Ascending aorta (tissue), 2 donors: ENCODE results near the gene PTPMT1. TPM values are rescaled to one million over a fixed set of nuclear protein-coding genes. Genes with fewer than 3 reads are reported as not detected.
"Not testable (repeated sequence)": the region's sequence is repeated elsewhere in the genome, so short reads cannot be mapped to it uniquely, and the experiment has no call there.

Experiments used
- DNase-seq, 2 donors: peaks; one replicate each; pipeline ENCODE4 v3.0.0-alpha.2; 2019; ENCODE audit warnings: low spot score in 2 of 2
- H3K27ac ChIP-seq, 2 donors: fragments of 200-600 bp; sonication (generic); one replicate each; pipeline ENCODE4 v1.5.1; 2016 to 2017; ENCODE audit warnings: mild to moderate bottlenecking in 1 of 2
- H3K27me3 ChIP-seq: fragments of 200-600 bp; sonication (generic); one replicate; pipeline ENCODE4 v1.5.1; 2017
- H3K36me3 ChIP-seq, 2 donors: fragments of 200-600 bp; sonication (generic); one replicate each; pipeline ENCODE4 v1.5.1; 2016
- H3K4me1 ChIP-seq, 2 donors: fragments of 200-600 bp; sonication (generic); one replicate each; pipeline ENCODE4 v1.5.1; 2016 to 2017; ENCODE audit warnings: mild to moderate bottlenecking in 1 of 2
- H3K4me3 ChIP-seq, 2 donors: fragments of 200-600 bp; sonication (generic); one replicate each; pipeline ENCODE4 v1.5.1; 2016 to 2017; ENCODE audit warnings: mild to moderate bottlenecking in 1 of 2
- H3K9me3 ChIP-seq, 2 donors: fragments of 200-600 bp; sonication (generic); one replicate each; pipeline ENCODE4 v1.5.1; 2016
- intact Hi-C: fragments of 100-400 bp; cut with DNase I; formaldehyde crosslinking; loops from one replicate; pipeline ENCODE4 v1.15.1; 2023
- total RNA-seq: library from RNA; depleted of rRNA; stranded (reverse); fragments of >200 nt; gene quantifications from one replicate; pipeline ENCODE4 v1.1.0, GENCODE V29; 2016
- TF ChIP-seq, protein P1 (sequence below), 3 experiments: fragments of 200-600 bp in 2 of 3; fragments of 450-650 bp in 1 of 3; sonication (generic) in 2 of 3; IDR thresholded peaks; one replicate each; pipeline ENCODE4 v1.5.1; 2016 to 2019; ENCODE audit warnings: antibody characterized with exemption in 3 of 3, mild to moderate bottlenecking in 1 of 3, moderate library complexity in 1 of 3

Gene PTPMT1
- total RNA-seq, 1 donor from 2014 or later = 215 TPM

GRCh38 chr11:47560426-47560825 is 5.0 kb upstream of the PTPMT1 start:
- no peak overlapping the region for H3K4me3 ChIP-seq
- TF ChIP-seq, protein P1, sequence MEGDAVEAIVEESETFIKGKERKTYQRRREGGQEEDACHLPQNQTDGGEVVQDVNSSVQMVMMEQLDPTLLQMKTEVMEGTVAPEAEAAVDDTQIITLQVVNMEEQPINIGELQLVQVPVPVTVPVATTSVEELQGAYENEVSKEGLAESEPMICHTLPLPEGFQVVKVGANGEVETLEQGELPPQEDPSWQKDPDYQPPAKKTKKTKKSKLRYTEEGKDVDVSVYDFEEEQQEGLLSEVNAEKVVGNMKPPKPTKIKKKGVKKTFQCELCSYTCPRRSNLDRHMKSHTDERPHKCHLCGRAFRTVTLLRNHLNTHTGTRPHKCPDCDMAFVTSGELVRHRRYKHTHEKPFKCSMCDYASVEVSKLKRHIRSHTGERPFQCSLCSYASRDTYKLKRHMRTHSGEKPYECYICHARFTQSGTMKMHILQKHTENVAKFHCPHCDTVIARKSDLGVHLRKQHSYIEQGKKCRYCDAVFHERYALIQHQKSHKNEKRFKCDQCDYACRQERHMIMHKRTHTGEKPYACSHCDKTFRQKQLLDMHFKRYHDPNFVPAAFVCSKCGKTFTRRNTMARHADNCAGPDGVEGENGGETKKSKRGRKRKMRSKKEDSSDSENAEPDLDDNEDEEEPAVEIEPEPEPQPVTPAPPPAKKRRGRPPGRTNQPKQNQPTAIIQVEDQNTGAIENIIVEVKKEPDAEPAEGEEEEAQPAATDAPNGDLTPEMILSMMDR (IDR thresholded peaks at IDR 0.05) = no peak
- no peak for DNase-seq
- no peak overlapping the region for H3K27ac ChIP-seq
- intact Hi-C loops = no loop called here
- H3K36me3 ChIP-seq = no peaks in the 10 kb centered on the region
- H3K27me3 ChIP-seq = no peaks in the 10 kb centered on the region
- no peaks in the 10 kb centered on the region for H3K9me3 ChIP-seq
- peaks cover 2 to 5% of the 10 kb centered on the region in 2 donors for H3K4me1 ChIP-seq

- intact Hi-C loops, H3K4me1 ChIP-seq, H3K27me3 ChIP-seq, H3K27ac ChIP-seq, H3K4me3 ChIP-seq, H3K36me3 ChIP-seq, H3K9me3 ChIP-seq, DNase-seq: not testable (repeated sequence)
Measured at GRCh38 chr11:47562393-47562792, 3.0 kb upstream of the PTPMT1 start.

GRCh38 chr11:47564366-47564765 is 1.0 kb upstream of the PTPMT1 start:
- H3K27me3 ChIP-seq, H3K36me3 ChIP-seq, intact Hi-C loops, DNase-seq, H3K9me3 ChIP-seq, H3K4me1 ChIP-seq, H3K27ac ChIP-seq: not testable (repeated sequence)
- peak overlapping the region in 1 of 2 donors; percentile 76 for H3K4me3 ChIP-seq

- TF ChIP-seq, protein P1 (IDR thresholded peaks at IDR 0.05) = no peak
- H3K27ac ChIP-seq = peak overlapping the region; percentile 76 to 79
- peaks cover 5 to 8% of the 10 kb centered on the region in 2 donors for H3K36me3 ChIP-seq
- peak overlapping the region; percentile 76 to 96 for H3K4me3 ChIP-seq
- H3K9me3 ChIP-seq = no peaks in the 10 kb centered on the region
- no peaks in the 10 kb centered on the region for H3K27me3 ChIP-seq
- intact Hi-C loops = loop anchor here (5.0 kb wide), 1 partner anchor 98 kb away; no protein-coding TSS in a partner anchor
- DNase-seq = no peak
- H3K4me1 ChIP-seq = peaks cover 8% of the 10 kb centered on the region in 2 donors
Measured at GRCh38 chr11:47564933-47565339, 463 bp upstream of the PTPMT1 start.

DNA sequence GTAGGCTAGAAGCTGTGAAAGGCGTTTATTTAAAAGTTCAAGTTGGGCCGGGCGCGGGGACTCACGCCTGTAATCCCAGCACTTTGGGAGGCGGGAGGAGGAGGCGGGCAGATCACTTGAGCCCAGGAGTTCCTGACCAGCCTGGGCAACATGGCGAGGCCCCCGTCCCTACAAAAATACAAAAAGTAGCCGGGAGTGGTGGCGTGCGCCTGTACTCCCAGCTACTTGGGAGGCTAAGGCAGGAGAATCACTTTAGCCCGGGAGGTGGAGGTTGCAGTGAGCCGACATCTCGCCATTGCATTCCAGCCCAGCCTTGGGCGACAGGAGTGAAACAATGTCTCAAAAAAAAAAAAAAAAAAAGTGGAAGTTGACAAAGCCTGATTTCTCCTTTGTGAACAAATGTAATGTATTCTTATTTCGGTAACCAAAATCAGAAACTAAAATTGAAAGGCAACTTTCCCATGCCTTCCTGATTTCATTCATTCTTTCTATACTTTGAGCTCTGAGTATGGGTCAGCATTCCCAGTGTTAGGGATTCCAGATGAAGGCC is 825 bp downstream of the PTPMT1 start:
- Histone ChIP-seq H3K27ac (peak overlapping the region; percentile 76 to 79), H3K9me3 (no peaks in the 10 kb centered on the region), H3K4me1 (peaks cover 8% of the 10 kb centered on the region in 2 donors), H3K4me3 (peak overlapping the region; percentile 76 to 96), H3K36me3 (peaks cover 8 to 17% of the 10 kb centered on the region in 2 donors), H3K27me3 (no peaks in the 10 kb centered on the region)
- DNase-seq = no peak
- intact Hi-C loops = loop anchor here (5.0 kb wide), 1 partner anchor 99 kb away; no protein-coding TSS in a partner anchor
- TF ChIP-seq, protein P1 (IDR thresholded peaks at IDR 0.05) = no peak

GRCh38 chr11:47569646-47570045 is 4.2 kb downstream of the PTPMT1 start:
- peaks cover 8% of the 10 kb centered on the region in 2 donors for H3K4me1 ChIP-seq
- H3K27ac ChIP-seq = no peak overlapping the region
- no peak overlapping the region for H3K4me3 ChIP-seq
- peaks cover 40 to 49% of the 10 kb centered on the region in 2 donors for H3K36me3 ChIP-seq
- H3K9me3 ChIP-seq = no peaks in the 10 kb centered on the region
- intact Hi-C loops = loop anchor here (5.0 kb wide), 1 partner anchor 102 kb away; no protein-coding TSS in a partner anchor
- no peak for DNase-seq
- TF ChIP-seq, protein P1 (IDR thresholded peaks at IDR 0.05) = no peak
- no peaks in the 10 kb centered on the region for H3K27me3 ChIP-seq
